Breast epithelium (tissue), 3 donors: ENCODE data around the gene CDH6.

ENCODE experiments used
- POLR2A ChIP-seq: fragments of 450-650 bp; IDR thresholded peaks from one replicate; pipeline ENCODE4 v1.6.1; 2016; ENCODE audit warnings: antibody characterized with exemption, mild to moderate bottlenecking, moderate library complexity
- POLR2AphosphoS5 ChIP-seq, 3 donors: sonication (generic); formaldehyde crosslinking; IDR thresholded peaks; one replicate each; pipeline ENCODE4 v1.6.1; 2017; ENCODE audit warnings: antibody characterized with exemption in 3 of 3
- TF ChIP-seq, protein P1 (sequence below), 3 donors: fragments of 450-650 bp; IDR thresholded peaks; one replicate each; pipeline ENCODE4 v1.5.1; 2016 to 2017; ENCODE audit warnings: antibody characterized with exemption in 3 of 3, mild to moderate bottlenecking in 3 of 3, moderate library complexity in 3 of 3

DNA sequence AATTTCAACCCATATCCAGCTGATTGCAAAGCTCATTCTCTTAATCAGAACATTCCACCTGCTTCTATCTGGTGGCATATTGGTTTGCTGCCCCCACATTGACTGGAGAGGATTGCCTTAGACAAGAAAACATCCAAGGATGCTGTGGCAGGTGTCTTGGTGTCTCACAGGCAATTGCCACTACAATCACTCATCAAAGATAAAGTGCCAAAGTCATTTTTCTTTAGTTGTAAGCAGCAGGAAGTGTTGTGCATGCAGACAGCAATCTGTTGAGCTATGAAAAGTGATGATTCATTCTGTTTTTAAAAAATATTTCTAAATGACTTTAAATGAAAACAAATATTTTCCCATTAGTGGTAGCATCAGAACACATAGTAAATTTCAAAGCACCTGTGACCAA is 53.9 kb downstream of the CDH6 start:
- TF ChIP-seq, protein P1, sequence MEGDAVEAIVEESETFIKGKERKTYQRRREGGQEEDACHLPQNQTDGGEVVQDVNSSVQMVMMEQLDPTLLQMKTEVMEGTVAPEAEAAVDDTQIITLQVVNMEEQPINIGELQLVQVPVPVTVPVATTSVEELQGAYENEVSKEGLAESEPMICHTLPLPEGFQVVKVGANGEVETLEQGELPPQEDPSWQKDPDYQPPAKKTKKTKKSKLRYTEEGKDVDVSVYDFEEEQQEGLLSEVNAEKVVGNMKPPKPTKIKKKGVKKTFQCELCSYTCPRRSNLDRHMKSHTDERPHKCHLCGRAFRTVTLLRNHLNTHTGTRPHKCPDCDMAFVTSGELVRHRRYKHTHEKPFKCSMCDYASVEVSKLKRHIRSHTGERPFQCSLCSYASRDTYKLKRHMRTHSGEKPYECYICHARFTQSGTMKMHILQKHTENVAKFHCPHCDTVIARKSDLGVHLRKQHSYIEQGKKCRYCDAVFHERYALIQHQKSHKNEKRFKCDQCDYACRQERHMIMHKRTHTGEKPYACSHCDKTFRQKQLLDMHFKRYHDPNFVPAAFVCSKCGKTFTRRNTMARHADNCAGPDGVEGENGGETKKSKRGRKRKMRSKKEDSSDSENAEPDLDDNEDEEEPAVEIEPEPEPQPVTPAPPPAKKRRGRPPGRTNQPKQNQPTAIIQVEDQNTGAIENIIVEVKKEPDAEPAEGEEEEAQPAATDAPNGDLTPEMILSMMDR (IDR thresholded peaks at IDR 0.05), result no peak
- no peak for TF ChIP-seq POLR2A
- TF ChIP-seq POLR2AphosphoS5 (IDR thresholded peaks at IDR 0.05), result no peak
